ENCODE measurements around the gene ZNF324. TPM values are rescaled to one million over a fixed set of nuclear protein-coding genes. Genes with fewer than 3 reads are reported as not detected.
A peak's percentile ranks its signal among the peaks of the same experiment; 100 is the strongest.

ZNF324 gene
- polyA plus RNA-seq, 1 donor (not counting 4 experiments of a cell fraction or from before 2014, with no cell fraction given), result 5.0 TPM

GRCh38 chr19:58451358-58452101, 15.3 kb upstream of the ZNF324 start, which contains the start of gene ZNF324B:
TSS of gene ZNF324B (plus strand) at chr19:58451622. CDS start at chr19:58453702, 2,080 bp downstream.
- Histone ChIP-seq H3K36me3 (ENCODE audit: control insufficient read depth in 2 of 2, extremely low read depth in 1 of 2, insufficient read depth in 2 of 2, low read length in 2 of 2) (peaks cover 9% of the 10 kb centered on the region in 2 experiments), H3K9me3 (ENCODE audit: control insufficient read depth, low read depth, low read length) (peaks cover 2% of the 10 kb centered on the region), H3K79me2 (ENCODE audit: control insufficient read depth, insufficient read depth, low read length) (no peaks in the 10 kb centered on the region), H3K9me1 (ENCODE audit: control insufficient read depth, extremely low read depth, insufficient read depth, low read length) (no peaks in the 10 kb centered on the region), H3K9ac (ENCODE audit: control insufficient read depth, extremely low read depth, insufficient read depth, low read length) (peak within 1 kb of the TSS; percentile 75), H2AFZ (ENCODE audit: control insufficient read depth, low read length) (peak within 1 kb of the TSS; percentile 96), H4K20me1 (ENCODE audit: control insufficient read depth, extremely low read depth, insufficient read depth, low read length) (no peaks in the 10 kb centered on the region), H3K4me1 (ENCODE audit: control insufficient read depth, extremely low read depth, insufficient read depth, low read length) (peaks cover 11% of the 10 kb centered on the region), H3K27me3 (ENCODE audit: control insufficient read depth, extremely low read depth, insufficient read depth, low read length) (no peaks in the 10 kb centered on the region), H3K27ac (ENCODE audit: control insufficient read depth, insufficient read depth, low read length) (peak within 1 kb of the TSS; percentile 43), H3K4me2 (ENCODE audit: control insufficient read depth, extremely low read depth, insufficient read depth, low read depth, low read length) (peak within 1 kb of the TSS; percentile 97), H3K4me3 (ENCODE audit: control insufficient read depth in 2 of 3, extremely low read depth in 1 of 3, insufficient read depth in 2 of 3, low read depth in 1 of 3, low read length in 3 of 3) (peak within 1 kb of the TSS; percentile 81 to 91 (median 82))
- dilution Hi-C loops (cut with MboI; ENCODE audit: extremely low pct_ligation_motif_present, low sequenced_read_pairs), result no loop called here
- DNase-seq (ENCODE audit: low read depth, low spot score), result peak; percentile 61
- FAIRE-seq, result peak; percentile 61
- TF ChIP-seq EZH2 (IDR thresholded peaks at IDR 0.05; ENCODE audit: low read length), result no peak
- TF ChIP-seq CTCF (optimal IDR thresholded peaks at IDR 0.05 in 1 of 3, IDR thresholded peaks at IDR 0.05 in 1 of 3, conservative IDR thresholded peaks at IDR 0.05 in 1 of 3; ENCODE audit: extremely low read depth in 1 of 3, insufficient read depth in 2 of 3, low read length in 3 of 3), result no peak

GRCh38 chr19:58453743-58454142, 13.1 kb upstream of the ZNF324 start:
- Histone ChIP-seq H3K27me3 (ENCODE audit: control insufficient read depth, extremely low read depth, insufficient read depth, low read length) (no peaks in the 10 kb centered on the region), H3K4me3 (ENCODE audit: control insufficient read depth in 2 of 3, extremely low read depth in 1 of 3, insufficient read depth in 2 of 3, low read depth in 1 of 3, low read length in 3 of 3) (no peak overlapping the region), H2AFZ (ENCODE audit: control insufficient read depth, low read length) (no peak overlapping the region), H3K9ac (ENCODE audit: control insufficient read depth, extremely low read depth, insufficient read depth, low read length) (no peak overlapping the region), H3K27ac (ENCODE audit: control insufficient read depth, insufficient read depth, low read length) (no peak overlapping the region), H3K4me1 (ENCODE audit: control insufficient read depth, extremely low read depth, insufficient read depth, low read length) (peaks cover 11% of the 10 kb centered on the region), H3K79me2 (ENCODE audit: control insufficient read depth, insufficient read depth, low read length) (no peaks in the 10 kb centered on the region), H3K9me1 (ENCODE audit: control insufficient read depth, extremely low read depth, insufficient read depth, low read length) (no peaks in the 10 kb centered on the region), H4K20me1 (ENCODE audit: control insufficient read depth, extremely low read depth, insufficient read depth, low read length) (no peaks in the 10 kb centered on the region), H3K36me3 (ENCODE audit: control insufficient read depth in 2 of 2, extremely low read depth in 1 of 2, insufficient read depth in 2 of 2, low read length in 2 of 2) (peaks cover 14% of the 10 kb centered on the region in 2 experiments), H3K4me2 (ENCODE audit: control insufficient read depth, extremely low read depth, insufficient read depth, low read depth, low read length) (no peak overlapping the region), H3K9me3 (ENCODE audit: control insufficient read depth, low read depth, low read length) (peaks cover 2% of the 10 kb centered on the region)
- DNase-seq (ENCODE audit: low read depth, low spot score), result no peak
- dilution Hi-C loops (cut with MboI; ENCODE audit: extremely low pct_ligation_motif_present, low sequenced_read_pairs), result no loop called here
- no peak for FAIRE-seq
- TF ChIP-seq CTCF (optimal IDR thresholded peaks at IDR 0.05 in 1 of 3, IDR thresholded peaks at IDR 0.05 in 1 of 3, conservative IDR thresholded peaks at IDR 0.05 in 1 of 3; ENCODE audit: extremely low read depth in 1 of 3, insufficient read depth in 2 of 3, low read length in 3 of 3) (no peak), EZH2 (IDR thresholded peaks at IDR 0.05; ENCODE audit: low read length) (no peak)
